Thyroid gland (tissue), 4 donors: ENCODE measurements around the gene LCN12. TPM values are rescaled to one million over a fixed set of nuclear protein-coding genes. Genes with fewer than 3 reads are reported as not detected.

ENCODE experiments used
- DNase-seq, 2 donors: peaks; one replicate each; pipeline ENCODE4 v3.0.0-alpha.2; 2019
- H3K27ac ChIP-seq, 3 donors: fragments of 200-600 bp; sonication (generic); 1 replicate in 2 of 3; 2 replicates in 1 of 3; pipeline ENCODE4 v1.5.1; 2016 to 2019; ENCODE audit warnings: mild to moderate bottlenecking in 1 of 3, moderate library complexity in 1 of 3
- H3K27me3 ChIP-seq: fragments of 200-600 bp; sonication (generic); one replicate; pipeline ENCODE4 v1.5.1; 2019
- H3K36me3 ChIP-seq, 2 donors: fragments of 200-600 bp; sonication (generic); one replicate each; pipeline ENCODE4 v1.5.1; 2016 to 2019
- H3K4me1 ChIP-seq, 2 donors: fragments of 200-600 bp; sonication (generic); one replicate each; pipeline ENCODE4 v1.5.1; 2017 to 2019
- H3K4me3 ChIP-seq, 3 donors: fragments of 200-600 bp; sonication (generic); replicated peaks in 1 of 3; 1 replicate in 2 of 3; 2 replicates in 1 of 3; pipeline ENCODE4 v1.5.1; 2016; ENCODE audit warnings: mild to moderate bottlenecking in 1 of 3
- H3K9me3 ChIP-seq: fragments of 200-600 bp; sonication (generic); one replicate; pipeline ENCODE4 v1.5.1; 2017
- CTCF ChIP-seq, 6 experiments: fragments of 200-600 bp in 3 of 6; fragments of 450-650 bp in 3 of 6; sonication (generic) in 3 of 6; IDR thresholded peaks; one replicate each; pipeline ENCODE4 v1.5.1; 2016 to 2019; ENCODE audit warnings: antibody characterized with exemption in 6 of 6, mild to moderate bottlenecking in 2 of 6, inconsistent platforms in 1 of 6, moderate library complexity in 1 of 6
- POLR2A ChIP-seq, 2 donors: fragments of 450-650 bp; IDR thresholded peaks; one replicate each; pipeline ENCODE4 v1.6.1; 2017; ENCODE audit warnings: antibody characterized with exemption in 2 of 2, mild to moderate bottlenecking in 2 of 2, moderate library complexity in 1 of 2
- WGBS, 2 donors: methylation state at CpG; one replicate each; pipeline ENCODE4 v1.1.5; 2017; 5-methylcytosine and 5-hydroxymethylcytosine counted together
- intact Hi-C: fragments of 100-400 bp; cut with DNase I; formaldehyde crosslinking; loops from one replicate; pipeline ENCODE4 v1.15.1; 2023
- total RNA-seq, 4 donors: library from RNA; depleted of rRNA; stranded (reverse); fragments of >200 nt; gene quantifications; one replicate each; pipeline ENCODE4 v1.2.3, GENCODE V29; 2016

Gene LCN12
- total RNA-seq, 4 donors from 2014 or later = 24.3 to 85.0 (median 54.0) TPM

DNA sequence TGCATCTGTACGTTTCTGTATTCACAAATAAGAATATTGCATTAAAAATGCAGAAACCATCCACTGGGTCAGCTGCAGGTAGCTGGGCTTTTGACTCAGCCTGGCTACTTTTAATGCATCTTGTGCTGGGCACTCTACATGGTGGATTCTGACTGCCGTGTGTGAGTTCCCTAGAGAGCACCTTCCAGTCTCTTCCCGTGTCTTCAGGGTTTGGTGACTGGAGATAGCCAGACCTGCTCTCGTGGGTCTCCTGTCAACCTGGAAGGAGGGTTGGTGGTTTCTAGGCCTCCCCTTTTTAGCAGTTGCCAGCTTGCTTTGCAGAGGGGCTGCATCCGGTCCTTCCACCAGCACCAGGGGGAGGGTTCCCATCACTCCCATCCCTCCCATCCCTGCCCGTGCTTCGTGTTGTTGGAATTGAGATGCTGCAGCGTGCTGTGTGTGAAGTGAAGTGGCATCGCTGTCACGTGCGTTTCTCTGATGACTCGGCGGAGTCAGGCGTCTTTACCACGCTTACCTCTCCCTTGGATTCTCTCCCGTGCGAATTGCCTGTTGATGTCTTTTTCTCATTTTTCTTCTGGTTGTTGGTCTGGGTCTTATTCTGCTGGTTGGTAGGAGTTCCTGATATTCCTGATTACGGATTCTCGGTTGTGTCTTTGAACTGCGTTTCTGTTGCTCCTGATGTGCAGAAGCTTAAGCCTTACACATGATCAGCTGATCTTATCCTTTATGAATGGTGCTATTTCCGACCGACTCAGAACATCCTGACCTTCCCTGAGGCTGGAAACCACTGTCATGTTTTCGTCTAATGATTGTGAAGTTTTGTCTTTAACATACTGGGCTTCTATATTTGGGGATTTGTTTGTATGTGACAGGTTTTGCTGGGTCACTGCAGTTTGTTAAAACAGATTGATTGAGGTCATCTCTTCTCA, 24.5 kb upstream of the LCN12 start:
- 88% methylated on average over 22 to 23 of the region's 23 CpGs for whole genome bisulfite sequencing, 2 donors
- no peaks in the 10 kb centered on the region for H3K4me1 ChIP-seq
- H3K36me3 ChIP-seq = peaks cover 11 to 21% of the 10 kb centered on the region in 2 donors
- H3K9me3 ChIP-seq = no peaks in the 10 kb centered on the region
- no peak for DNase-seq
- H3K27me3 ChIP-seq = no peaks in the 10 kb centered on the region
- TF ChIP-seq CTCF (IDR thresholded peaks at IDR 0.05) = no peak
- TF ChIP-seq POLR2A (IDR thresholded peaks at IDR 0.05) = no peak
- intact Hi-C loops = no loop called here
- no peak overlapping the region for H3K27ac ChIP-seq
- no peak overlapping the region for H3K4me3 ChIP-seq

GRCh38 chr9:136928591-136928990, 23.5 kb upstream of the LCN12 start:
- no peak overlapping the region for H3K27ac ChIP-seq

DNA sequence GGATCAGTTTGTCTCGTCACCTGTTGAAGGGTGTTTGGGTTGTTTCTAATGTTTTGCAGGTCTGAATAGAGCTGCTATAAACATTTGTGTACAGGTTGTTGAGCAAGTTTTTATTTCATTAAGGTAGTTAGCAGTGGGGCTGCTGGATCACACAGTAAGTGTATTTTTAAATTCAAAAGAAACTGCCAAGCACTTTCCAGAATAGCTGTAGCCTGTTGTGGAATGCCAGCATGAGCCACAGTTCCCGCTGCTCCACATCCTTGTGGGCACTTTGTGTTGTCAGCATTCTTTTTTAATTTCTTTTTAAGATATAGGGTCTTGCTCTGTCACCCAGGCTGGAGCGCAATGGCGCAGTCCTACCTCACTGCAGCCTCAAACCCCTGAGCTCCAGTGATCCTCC, 22.1 kb upstream of the LCN12 start:
- DNase-seq = no peak
- 97 to 99% methylated on average over 4 of the region's 4 CpGs for WGBS, 2 donors
- TF ChIP-seq CTCF (IDR thresholded peaks at IDR 0.05) = no peak
- TF ChIP-seq POLR2A (IDR thresholded peaks at IDR 0.05) = no peak
- Histone ChIP-seq H3K4me3 (no peak overlapping the region), H3K36me3 (peaks cover 11% of the 10 kb centered on the region in 2 donors), H3K4me1 (no peaks in the 10 kb centered on the region), H3K9me3 (no peaks in the 10 kb centered on the region), H3K27me3 (no peaks in the 10 kb centered on the region), H3K27ac (no peak overlapping the region)
- intact Hi-C loops = no loop called here

More at GRCh38 chr9:136928591-136928990, 23.5 kb upstream of the LCN12 start:
- DNase-seq = no peak
- Histone ChIP-seq H3K9me3 (no peaks in the 10 kb centered on the region), H3K36me3 (peaks cover 11 to 20% of the 10 kb centered on the region in 2 donors), H3K27me3 (no peaks in the 10 kb centered on the region), H3K4me1 (no peaks in the 10 kb centered on the region), H3K4me3 (no peak overlapping the region)
- intact Hi-C loops = no loop called here
- no peak for TF ChIP-seq CTCF (IDR thresholded peaks at IDR 0.05)
- TF ChIP-seq POLR2A (IDR thresholded peaks at IDR 0.05) = no peak
- 79 to 88% methylated on average over 6 to 8 of the region's 9 CpGs for WGBS, 2 donors

GRCh38 chr9:136931611-136932130, 20.4 kb upstream of the LCN12 start:
- H3K4me3 ChIP-seq = no peak overlapping the region
- intact Hi-C loops = no loop called here
- TF ChIP-seq POLR2A (IDR thresholded peaks at IDR 0.05) (no peak), CTCF (IDR thresholded peaks at IDR 0.05) (no peak)
- peaks cover 0 to 3% of the 10 kb centered on the region in 2 donors for H3K4me1 ChIP-seq
- no peaks in the 10 kb centered on the region for H3K27me3 ChIP-seq
- DNase-seq = no peak
- H3K36me3 ChIP-seq = no peaks in the 10 kb centered on the region
- WGBS, 2 donors = 95 to 100% methylated on average over 2 of the region's 2 CpGs
- no peak overlapping the region for H3K27ac ChIP-seq
- H3K9me3 ChIP-seq = no peaks in the 10 kb centered on the region

DNA sequence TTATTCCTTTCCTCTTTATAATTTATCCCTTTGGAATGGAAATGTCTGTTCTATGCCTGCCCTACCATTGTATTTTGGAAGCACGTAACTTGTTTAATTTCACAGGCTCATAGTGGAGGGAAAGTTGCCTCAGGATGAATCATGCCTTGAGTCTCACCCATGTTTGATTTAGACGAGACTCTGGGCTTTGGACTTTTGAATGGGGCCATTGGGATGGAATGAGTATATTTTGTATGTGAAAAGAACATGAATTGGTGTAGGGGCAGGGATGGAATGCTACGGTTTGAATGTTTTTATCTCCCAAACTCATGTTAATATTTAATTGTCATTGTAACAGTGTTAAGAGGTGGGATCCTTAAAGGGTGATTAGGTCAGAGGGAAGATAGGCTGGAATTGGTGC, 17.8 kb upstream of the LCN12 start:
- WGBS, 2 donors = 92 to 95% methylated on average over 3 of the region's 3 CpGs
- H3K27me3 ChIP-seq = no peaks in the 10 kb centered on the region

More for the DNA sequence above, 17.8 kb upstream of the LCN12 start:
- intact Hi-C loops = no loop called here
- Histone ChIP-seq H3K36me3 (no peaks in the 10 kb centered on the region), H3K9me3 (no peaks in the 10 kb centered on the region), H3K4me3 (no peak overlapping the region), H3K4me1 (peaks cover 7 to 12% of the 10 kb centered on the region in 2 donors), H3K27ac (no peak overlapping the region)
- no peak for TF ChIP-seq POLR2A (IDR thresholded peaks at IDR 0.05)
- TF ChIP-seq CTCF (IDR thresholded peaks at IDR 0.05) = no peak
- no peak for DNase-seq
